GM21619 (cell line): Measurements from ENCODE around the gene MCM3.

Source experiments
- ATAC-seq: cut with Tn5 transposase; IDR thresholded peaks from one replicate; pipeline ENCODE4 v1.9.1; 2021; ENCODE audit not compliant: unreplicated experiment

Gene MCM3

GRCh38 chr6:52304983-52305390 is 20.4 kb upstream of the MCM3 start:
- ATAC-seq, result peak; percentile 46

DNA sequence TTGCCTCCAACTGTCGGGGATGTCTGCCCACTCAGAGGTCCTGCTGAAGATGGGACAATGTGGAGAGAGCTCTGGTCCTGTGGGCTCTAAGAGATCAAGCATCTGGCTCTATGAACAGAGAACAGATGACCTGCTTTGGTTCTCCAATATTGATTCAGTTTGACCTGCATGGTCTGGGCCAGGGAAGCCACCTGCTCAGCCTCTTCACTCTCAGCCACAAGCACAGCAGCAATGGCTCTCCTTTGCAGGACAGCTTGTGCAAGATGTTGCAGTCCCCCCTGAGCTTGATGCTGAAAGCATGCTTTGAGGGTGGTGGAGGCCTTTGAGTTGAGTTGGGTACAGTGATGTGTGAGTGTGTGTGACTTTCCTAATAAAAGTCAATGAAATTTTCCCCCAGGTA is 18.6 kb upstream of the MCM3 start:
- no peak for ATAC-seq

- no peak for ATAC-seq
Observed at GRCh38 chr6:52301326-52301725, 16.8 kb upstream of the MCM3 start.

- ATAC-seq, result no peak
Observed at GRCh38 chr6:52300489-52300931, 16.0 kb upstream of the MCM3 start.

- no peak for ATAC-seq
Observed at GRCh38 chr6:52299653-52300052, 15.1 kb upstream of the MCM3 start.

DNA sequence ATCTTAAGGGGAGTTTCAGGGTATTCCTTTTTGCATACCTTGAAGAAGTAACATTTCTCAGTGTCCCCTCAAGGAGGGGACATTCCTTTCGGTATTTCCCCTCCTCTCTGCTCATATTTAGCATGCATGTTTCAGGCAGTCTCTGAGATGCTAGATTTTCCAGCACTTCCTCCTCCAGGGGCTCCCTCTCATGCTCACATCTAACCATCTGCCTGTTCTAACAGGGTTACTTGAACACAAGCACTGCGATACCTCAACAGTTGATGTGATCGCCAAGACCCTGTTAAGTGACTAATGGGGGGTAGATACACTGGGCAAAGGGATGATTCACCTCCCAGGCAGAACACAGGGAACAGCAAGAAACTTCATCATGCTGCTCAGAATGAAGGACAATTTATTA is 12.9 kb upstream of the MCM3 start:
- peak; percentile 34 for ATAC-seq

GRCh38 chr6:52293067-52293466 is 8.5 kb upstream of the MCM3 start:
- ATAC-seq, result no peak

- no peak for ATAC-seq
Observed at GRCh38 chr6:52288841-52289240, 4.3 kb upstream of the MCM3 start.

DNA sequence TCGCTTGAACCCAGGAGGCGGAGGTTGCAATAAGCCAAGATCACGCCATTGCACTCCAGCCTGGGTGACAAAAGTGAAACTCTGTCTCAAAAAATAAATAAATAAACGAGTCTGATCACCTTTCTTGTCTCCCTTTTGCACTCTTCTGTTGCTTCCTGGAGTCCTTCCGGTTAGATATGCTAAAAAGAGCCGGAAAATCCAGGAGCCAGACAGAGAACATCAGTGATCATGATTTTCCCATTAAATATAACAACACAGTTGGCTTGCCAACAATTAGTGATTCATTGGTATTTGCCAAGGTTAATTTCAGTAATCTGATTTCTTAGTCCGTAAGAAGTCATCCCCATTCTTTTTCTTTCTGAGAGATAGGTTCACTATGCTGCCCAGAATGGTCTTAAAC is 3.7 kb upstream of the MCM3 start:
- no peak for ATAC-seq

DNA sequence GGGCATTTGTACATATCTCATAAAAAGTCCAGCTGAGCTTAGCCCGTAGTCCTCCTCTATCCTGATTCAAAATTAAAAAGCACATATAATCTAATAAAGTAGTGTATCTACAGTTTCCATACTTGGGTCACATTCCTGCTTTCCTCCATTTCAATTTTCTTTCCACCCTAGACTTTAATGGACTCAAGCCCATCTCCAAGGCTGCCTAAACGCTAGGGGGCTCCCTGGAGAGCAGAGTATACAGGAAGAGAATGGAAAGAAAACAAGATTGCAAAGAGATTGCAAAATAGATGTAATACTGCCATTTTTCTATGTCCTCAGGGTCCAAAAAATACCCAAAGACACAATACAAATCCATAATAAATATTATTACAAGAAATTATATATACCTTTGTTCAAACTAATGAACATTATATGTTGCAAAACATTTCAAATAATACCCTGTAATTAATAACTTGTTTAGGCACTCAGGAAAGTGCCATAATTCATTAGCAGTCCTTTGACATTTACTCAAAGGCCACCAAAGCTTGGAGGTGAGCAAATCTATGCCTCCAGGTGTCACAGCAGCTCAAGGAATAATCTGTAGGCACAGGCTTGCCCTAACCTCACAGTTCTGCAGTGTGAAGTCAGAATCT is 2.4 kb upstream of the MCM3 start:
- ATAC-seq, result no peak

- no peak for ATAC-seq
Observed at GRCh38 chr6:52285177-52286068, 881 bp upstream of the MCM3 start.

GRCh38 chr6:52284131-52284459 is 447 bp downstream of the MCM3 start:
- ATAC-seq, result peak; percentile 3

DNA sequence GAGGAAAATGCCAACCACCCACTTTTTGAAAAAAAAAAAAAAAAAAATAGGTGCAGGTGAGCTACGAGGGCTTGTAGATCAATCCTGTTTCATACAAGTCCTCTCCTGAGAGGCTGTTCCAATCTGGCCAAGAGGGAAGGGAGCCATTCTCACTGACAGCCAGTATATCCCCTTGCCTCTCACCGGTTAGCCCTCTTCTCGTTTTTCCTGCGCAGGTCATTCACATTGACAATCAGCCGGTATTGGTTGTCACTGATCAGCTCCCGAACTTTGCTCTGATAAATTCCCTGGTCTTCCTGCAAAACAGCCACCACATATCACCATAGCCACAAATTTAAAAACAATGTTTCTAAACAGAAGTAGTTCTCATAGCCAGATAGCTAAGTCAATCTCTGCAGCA is 1.4 kb downstream of the MCM3 start:
- ATAC-seq, result no peak

- ATAC-seq, result no peak
Observed at GRCh38 chr6:52276130-52276529, 8.4 kb downstream of the MCM3 start.

GRCh38 chr6:52271852-52272460 is 12.6 kb downstream of the MCM3 start:
- ATAC-seq, result no peak

DNA sequence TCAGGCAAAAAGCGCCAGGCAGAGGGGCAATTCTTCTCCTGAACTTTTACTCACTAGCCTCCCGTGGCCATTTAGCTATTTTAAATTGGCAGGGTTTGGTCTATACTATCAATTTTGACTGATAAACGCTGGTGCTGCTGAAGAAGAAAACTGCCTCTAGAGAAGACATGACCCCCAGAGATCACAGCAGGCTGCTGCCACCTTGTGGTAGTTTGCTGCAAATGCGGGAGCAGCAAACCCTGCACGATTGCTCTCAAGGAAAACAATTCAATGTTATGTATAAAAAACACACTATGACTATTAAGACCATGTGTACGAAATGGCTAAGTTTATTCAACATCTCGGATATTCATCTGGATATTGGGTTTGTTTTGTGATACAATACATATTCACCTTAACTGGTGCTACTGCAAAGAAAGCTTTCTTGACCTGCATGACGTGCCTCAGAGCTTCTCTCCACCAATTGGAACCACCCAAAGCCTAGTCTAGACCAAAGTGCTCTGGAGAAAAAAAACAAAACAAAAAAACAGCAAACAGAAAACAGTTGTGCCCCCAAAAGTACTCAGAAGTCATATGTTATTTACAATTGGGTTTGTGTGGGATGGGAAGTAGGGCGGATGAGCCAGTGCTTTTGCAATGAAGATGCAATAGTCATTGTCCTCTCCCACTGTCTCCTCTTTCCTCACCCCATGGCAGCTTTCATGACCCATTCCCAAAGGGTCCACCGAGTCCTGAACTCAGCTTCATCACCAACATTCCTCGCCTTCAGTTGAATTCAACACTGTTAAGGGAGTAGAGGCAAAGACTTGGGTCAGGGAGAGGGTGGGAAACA is 20.6 kb downstream of the MCM3 start:
- peak; percentile 78 for ATAC-seq

DNA sequence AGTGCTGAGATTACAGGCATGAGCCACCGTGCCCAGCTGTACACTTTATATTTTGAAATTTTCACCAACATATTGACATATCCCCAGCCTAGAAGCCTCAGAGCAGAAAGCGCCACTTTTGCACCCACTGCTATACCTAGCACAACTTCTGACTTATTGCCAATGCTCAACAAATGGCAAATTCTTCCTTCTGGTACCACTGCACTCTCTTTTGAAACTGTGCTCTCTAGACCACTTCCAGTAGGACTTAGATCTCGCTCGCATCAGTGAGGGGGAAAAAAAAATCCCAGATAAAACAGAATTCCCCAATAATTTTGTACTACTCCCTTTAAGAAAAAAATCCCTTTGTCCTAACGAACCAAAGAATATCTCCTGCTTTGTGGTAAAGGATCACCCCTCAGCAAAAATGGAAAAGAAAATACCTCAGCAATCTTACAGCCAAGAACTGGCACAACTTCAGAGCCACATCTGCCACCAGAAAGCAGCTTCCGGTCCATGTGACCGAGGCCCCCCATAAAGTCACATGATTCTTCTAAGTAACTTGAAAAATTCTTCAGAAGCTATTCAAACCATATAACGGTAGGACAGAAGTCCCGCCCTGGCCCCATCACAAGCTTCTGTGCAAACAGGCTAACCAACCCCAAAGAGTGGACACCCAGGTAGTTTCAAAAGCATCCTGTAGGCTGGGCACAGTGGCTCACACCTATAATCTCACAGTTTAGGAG is 21.8 kb downstream of the MCM3 start:
- ATAC-seq, result no peak

DNA sequence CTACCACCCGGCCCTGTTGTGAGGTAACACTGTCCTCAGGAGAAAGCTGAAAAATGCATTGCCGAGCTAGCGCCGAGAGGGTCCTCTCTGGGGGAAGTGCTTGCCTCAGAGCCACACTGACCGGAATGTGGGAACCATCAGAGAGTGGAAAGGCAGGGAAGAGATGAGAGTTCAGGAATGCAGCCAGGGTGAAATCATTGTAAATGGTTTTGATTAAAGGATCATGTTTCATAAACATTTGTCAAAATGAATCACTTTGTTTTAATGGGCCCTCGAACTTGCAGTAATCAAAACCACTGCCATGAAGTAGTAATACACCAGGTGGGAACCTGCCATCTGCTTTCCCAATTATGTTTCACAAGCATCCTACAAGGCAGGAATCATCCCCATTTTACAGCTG is 23.3 kb downstream of the MCM3 start:
- no peak for ATAC-seq

DNA sequence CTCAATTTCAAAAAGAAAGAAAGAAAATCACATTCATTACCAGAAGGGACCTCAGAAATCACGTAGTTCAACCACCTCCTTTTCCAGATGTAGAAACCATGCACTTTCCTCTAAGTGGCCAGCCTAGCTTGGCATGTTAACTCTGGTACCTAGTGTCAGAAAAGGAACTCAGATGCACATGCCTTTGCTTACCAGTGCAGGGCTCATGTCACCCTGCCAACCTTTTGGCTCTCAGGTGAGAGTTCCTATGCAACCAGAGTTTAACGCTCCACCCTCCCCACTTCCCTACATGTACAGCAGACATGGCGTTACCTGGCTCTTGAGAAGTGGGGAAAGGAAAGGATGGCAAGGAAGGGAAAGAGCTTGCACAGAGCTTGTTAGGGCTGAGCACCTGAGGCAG is 23.9 kb downstream of the MCM3 start:
- ATAC-seq, result no peak

GRCh38 chr6:52255434-52255833 is 29.1 kb downstream of the MCM3 start:
- ATAC-seq, result no peak
